OCI-LY3 (cell line): ENCODE results near the gene ZFYVE28.
A peak's percentile ranks its signal among the peaks of the same experiment; 100 is the strongest.

Experiments
- H2AFZ ChIP-seq: fragments of 200-600, 300-600 bp; shearing (Covaris generic); 2 replicates; pipeline ENCODE4 v1.6.0; 2014; ENCODE audit warnings: antibody characterized with exemption, low read depth, low read length
- H3K27ac ChIP-seq: fragments of 200-600, 300-600 bp; sonication (generic); 2 replicates; pipeline ENCODE4 v1.5.1; 2014; ENCODE audit warnings: mild to moderate bottlenecking, low read length, moderate library complexity, mixed read lengths
- H3K27me3 ChIP-seq: fragments of 200-600, 300-600 bp; sonication (generic); 2 replicates; pipeline ENCODE4 v1.6.1; 2014; ENCODE audit warnings: low read depth, low read length, mixed read lengths
- H3K36me3 ChIP-seq: fragments of 200-600, 300-600 bp; sonication (generic); replicated peaks from 2 replicates; pipeline ENCODE3; 2014; ENCODE audit warnings: low read depth, low read length, mixed read lengths
- H3K4me1 ChIP-seq: fragments of 300-600, 200-600 bp; sonication (generic); 2 replicates; pipeline ENCODE4 v1.6.1; 2014; ENCODE audit warnings: low read length, mixed read lengths
- H3K4me2 ChIP-seq: fragments of 200-600, 300-600 bp; sonication (generic); 2 replicates; pipeline ENCODE4 v1.6.1; 2014; ENCODE audit warnings: low read length, mixed read lengths
- H3K4me3 ChIP-seq: fragments of 300-600, 200-600 bp; sonication (generic); 2 replicates; pipeline ENCODE4 v1.5.1; 2014; ENCODE audit warnings: antibody characterized with exemption, mild to moderate bottlenecking, low read length, moderate library complexity
- H3K79me2 ChIP-seq: fragments of 300-600, 200-600 bp; shearing (Covaris generic); 2 replicates; pipeline ENCODE4 v1.6.1; 2014; ENCODE audit warnings: mild to moderate bottlenecking, low read length, mixed read lengths
- H3K9ac ChIP-seq: fragments of 300-600, 200-600 bp; shearing (Covaris generic); 2 replicates; pipeline ENCODE4 v1.6.0; 2014; ENCODE audit warnings: mild to moderate bottlenecking, low read length, moderate library complexity
- H3K9me3 ChIP-seq: fragments of 200-600, 300-600 bp; shearing (Covaris generic); 2 replicates; pipeline ENCODE4 v1.6.1; 2014; ENCODE audit warnings: low read length, mixed read lengths; ENCODE audit not compliant: insufficient read depth
- H4K20me1 ChIP-seq: fragments of 200-600, 300-600 bp; sonication (generic); 2 replicates; pipeline ENCODE4 v1.6.1; 2016; ENCODE audit warnings: low read length, mixed read lengths; ENCODE audit not compliant: insufficient read depth
- EZH2phosphoT487 ChIP-seq: fragments of 200-600 bp; shearing (Covaris generic); IDR thresholded peaks from 2 replicates; pipeline ENCODE4 v1.6.1; 2018; ENCODE audit warnings: antibody characterized with exemption, mixed run types, low read depth
- TF ChIP-seq, protein P1 (sequence below): fragments of 200-600, 300-600 bp; sonication (generic); IDR thresholded peaks from 2 replicates; pipeline ENCODE4 v1.5.1; 2014; ENCODE audit warnings: antibody characterized with exemption, low read length, low read depth

Gene ZFYVE28

DNA sequence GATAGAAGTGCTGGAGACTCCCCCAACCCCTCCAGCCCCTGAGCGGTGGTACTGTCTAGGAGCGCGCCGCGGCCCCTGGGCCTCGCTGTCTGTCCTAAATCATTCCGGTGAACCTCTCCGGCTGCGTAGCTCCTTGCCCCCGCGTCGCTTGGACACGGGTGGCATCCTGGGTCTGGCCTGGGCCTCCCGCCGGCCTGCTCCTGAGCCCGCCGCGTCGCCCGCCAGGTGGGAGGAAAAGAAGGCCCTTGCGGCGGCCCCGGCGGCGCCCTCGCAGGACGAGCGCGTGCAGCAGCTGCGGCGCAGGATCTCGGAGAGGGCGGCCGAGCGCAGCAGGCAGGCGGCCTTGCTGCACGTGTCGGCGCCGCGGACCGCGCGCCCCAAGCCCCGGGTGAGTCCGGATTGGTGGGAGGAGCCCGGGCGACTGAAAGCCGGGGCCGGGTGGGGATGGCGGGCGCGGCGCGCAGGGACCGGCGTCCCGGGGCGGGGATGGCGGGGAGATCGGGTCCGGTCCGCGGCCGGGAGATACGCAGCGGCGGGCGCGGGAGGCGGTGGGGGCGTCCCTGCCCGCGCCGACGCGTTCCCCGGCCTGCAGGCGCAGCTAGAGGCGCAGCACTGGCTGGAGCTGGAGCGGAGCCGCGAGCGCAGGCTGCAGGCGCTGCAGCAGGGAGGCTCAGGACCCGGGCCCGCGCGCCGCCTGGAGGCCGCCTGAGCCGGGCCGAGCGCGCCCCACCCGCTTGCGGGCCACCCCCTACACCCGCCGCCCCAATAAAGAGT lies 44.0 kb upstream of the ZFYVE28 start:
- H3K27ac ChIP-seq, result no peak overlapping the region
- no peaks in the 10 kb centered on the region for H3K36me3 ChIP-seq
- H3K4me2 ChIP-seq, result peak overlapping the region; percentile 94
- peak overlapping the region; percentile 68; the same call in 1 of the 2 replicates for H2AFZ ChIP-seq
- no peaks in the 10 kb centered on the region; the same call in 1 of the 2 replicates for H3K4me1 ChIP-seq
- no peaks in the 10 kb centered on the region; the same call in 1 of the 2 replicates for H3K79me2 ChIP-seq
- no peaks in the 10 kb centered on the region for H3K27me3 ChIP-seq
- no peaks in the 10 kb centered on the region for H4K20me1 ChIP-seq
- H3K4me3 ChIP-seq, result peak overlapping the region; percentile 80
- peak overlapping the region; percentile 50 for H3K9ac ChIP-seq
- no peaks in the 10 kb centered on the region for H3K9me3 ChIP-seq
- TF ChIP-seq, protein P1, sequence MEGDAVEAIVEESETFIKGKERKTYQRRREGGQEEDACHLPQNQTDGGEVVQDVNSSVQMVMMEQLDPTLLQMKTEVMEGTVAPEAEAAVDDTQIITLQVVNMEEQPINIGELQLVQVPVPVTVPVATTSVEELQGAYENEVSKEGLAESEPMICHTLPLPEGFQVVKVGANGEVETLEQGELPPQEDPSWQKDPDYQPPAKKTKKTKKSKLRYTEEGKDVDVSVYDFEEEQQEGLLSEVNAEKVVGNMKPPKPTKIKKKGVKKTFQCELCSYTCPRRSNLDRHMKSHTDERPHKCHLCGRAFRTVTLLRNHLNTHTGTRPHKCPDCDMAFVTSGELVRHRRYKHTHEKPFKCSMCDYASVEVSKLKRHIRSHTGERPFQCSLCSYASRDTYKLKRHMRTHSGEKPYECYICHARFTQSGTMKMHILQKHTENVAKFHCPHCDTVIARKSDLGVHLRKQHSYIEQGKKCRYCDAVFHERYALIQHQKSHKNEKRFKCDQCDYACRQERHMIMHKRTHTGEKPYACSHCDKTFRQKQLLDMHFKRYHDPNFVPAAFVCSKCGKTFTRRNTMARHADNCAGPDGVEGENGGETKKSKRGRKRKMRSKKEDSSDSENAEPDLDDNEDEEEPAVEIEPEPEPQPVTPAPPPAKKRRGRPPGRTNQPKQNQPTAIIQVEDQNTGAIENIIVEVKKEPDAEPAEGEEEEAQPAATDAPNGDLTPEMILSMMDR, result peak; percentile 43
- no peak for TF ChIP-seq EZH2phosphoT487

DNA sequence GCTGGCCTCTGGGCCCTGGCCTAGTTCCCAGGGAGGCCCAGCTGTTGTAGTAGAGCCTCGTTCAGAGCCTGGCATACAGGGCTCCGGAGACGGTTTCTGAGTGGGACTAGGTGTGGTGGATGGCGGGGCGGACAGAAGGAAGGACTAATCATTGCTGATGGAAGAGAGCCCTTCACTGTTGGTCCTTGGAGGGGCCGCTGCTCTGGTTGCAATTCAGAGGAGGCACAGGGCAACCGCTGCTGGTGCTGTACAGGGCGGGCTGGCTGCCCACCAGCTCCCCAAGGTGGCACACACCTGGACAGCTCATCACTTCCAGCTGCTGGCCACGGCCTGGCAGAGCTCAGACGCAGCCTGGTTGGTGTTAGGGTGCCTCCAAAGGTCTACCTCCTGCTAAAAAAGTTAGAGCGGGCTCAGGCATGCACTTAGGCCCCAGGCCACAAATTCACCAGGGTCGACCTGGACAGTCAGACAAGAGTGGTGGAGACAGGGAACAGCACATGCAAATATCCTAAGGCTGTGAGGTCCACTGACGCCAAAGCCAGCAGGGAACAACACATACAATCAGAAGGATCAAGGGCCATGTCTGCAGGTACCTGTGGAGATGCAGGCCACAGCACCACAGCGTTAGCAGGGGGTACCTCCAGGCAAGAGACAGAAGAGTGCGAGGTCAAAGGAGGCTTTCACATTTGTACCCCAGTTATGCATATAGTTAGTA lies 43.0 kb upstream of the ZFYVE28 start:
- Histone ChIP-seq H3K36me3 (no peaks in the 10 kb centered on the region), H3K4me1 (no peaks in the 10 kb centered on the region; the same call in 1 of the 2 replicates), H3K4me3 (no peak overlapping the region), H3K79me2 (no peaks in the 10 kb centered on the region), H3K9ac (no peak overlapping the region), H4K20me1 (no peaks in the 10 kb centered on the region), H3K4me2 (0 out of 2 replicates have a peak overlapping the region, but pooled peaks have one; percentile 94), H3K27ac (no peak overlapping the region), H3K27me3 (no peaks in the 10 kb centered on the region), H3K9me3 (no peaks in the 10 kb centered on the region), H2AFZ (no peak overlapping the region)
- TF ChIP-seq, protein P1, result no peak
- no peak for TF ChIP-seq EZH2phosphoT487

DNA sequence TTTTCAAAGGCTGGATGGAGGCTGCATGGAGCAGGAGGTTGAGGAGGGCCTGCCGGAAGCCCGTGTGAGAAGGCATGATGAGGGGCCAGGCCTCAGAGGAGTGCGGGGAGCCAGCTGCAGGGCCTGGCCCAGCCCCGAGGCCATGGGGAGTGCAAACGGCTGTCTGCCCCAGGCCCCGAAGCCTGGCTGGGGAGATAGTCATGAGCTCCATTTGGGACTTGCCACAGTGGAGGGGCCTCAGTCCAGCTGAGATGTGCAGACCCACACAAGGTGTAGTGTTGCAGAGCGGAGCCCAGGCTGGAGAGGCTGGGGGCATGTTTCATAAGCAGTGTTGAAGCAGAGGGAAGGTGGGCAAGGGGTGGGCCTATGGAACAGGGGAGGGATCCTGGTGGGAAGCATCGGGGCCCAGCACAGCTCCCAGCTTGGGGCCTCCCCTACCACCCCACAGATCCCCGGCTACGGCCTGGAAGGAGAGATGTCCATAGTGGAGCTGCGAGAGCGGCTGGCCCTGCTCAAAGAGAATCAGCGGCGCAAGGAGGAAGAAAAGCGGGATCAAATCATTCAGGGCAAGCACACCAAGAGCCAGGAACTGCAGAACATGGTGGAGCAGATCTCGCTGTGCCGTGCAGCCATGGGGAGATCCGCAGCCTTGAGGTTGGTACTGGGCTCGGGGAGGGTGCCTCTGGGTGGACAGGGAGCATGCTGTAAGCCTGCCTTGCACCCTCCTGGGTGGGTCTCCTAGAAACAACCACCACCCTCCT lies 41.3 kb upstream of the ZFYVE28 start:
- no peak for TF ChIP-seq EZH2phosphoT487
- TF ChIP-seq, protein P1, result no peak
- no peak overlapping the region for H3K27ac ChIP-seq
- H3K4me2 ChIP-seq, result no peak overlapping the region
- H3K79me2 ChIP-seq, result no peaks in the 10 kb centered on the region
- no peaks in the 10 kb centered on the region for H3K9me3 ChIP-seq
- no peak overlapping the region for H3K9ac ChIP-seq
- no peaks in the 10 kb centered on the region for H3K36me3 ChIP-seq
- H3K27me3 ChIP-seq, result no peaks in the 10 kb centered on the region
- no peak overlapping the region for H2AFZ ChIP-seq
- H3K4me3 ChIP-seq, result no peak overlapping the region
- H4K20me1 ChIP-seq, result no peaks in the 10 kb centered on the region
- no peaks in the 10 kb centered on the region; the same call in 1 of the 2 replicates for H3K4me1 ChIP-seq
